HG03442 (cell line): Measurements from ENCODE around the gene SPOCK1.
A peak's percentile ranks its signal among the peaks of the same experiment; 100 is the strongest.

ENCODE experiments used
- ATAC-seq: cut with Tn5 transposase; IDR thresholded peaks from one replicate; pipeline ENCODE4 v1.9.1; 2021; ENCODE audit warnings: mild to moderate bottlenecking, moderate library complexity; ENCODE audit not compliant: unreplicated experiment

The SPOCK1 gene

GRCh38 chr5:137333928-137334327 lies 165.2 kb downstream of the SPOCK1 start:
- no peak for ATAC-seq

GRCh38 chr5:137333475-137333874 lies 165.7 kb downstream of the SPOCK1 start:
- no peak for ATAC-seq

GRCh38 chr5:137332296-137332695 lies 166.8 kb downstream of the SPOCK1 start:
- ATAC-seq, result no peak

GRCh38 chr5:137329586-137330296 lies 169.4 kb downstream of the SPOCK1 start:
- no peak for ATAC-seq

- no peak for ATAC-seq
These were observed 170.1 kb downstream of the SPOCK1 start for GRCh38 chr5:137328991-137329390.

GRCh38 chr5:137328463-137328862 lies 170.7 kb downstream of the SPOCK1 start:
- no peak for ATAC-seq

- ATAC-seq, result no peak
These were observed 173.4 kb downstream of the SPOCK1 start for GRCh38 chr5:137325721-137326120.

GRCh38 chr5:137320056-137321045 lies 178.8 kb downstream of the SPOCK1 start:
- peak; percentile 50 for ATAC-seq

- no peak for ATAC-seq
These were observed 181.1 kb downstream of the SPOCK1 start for GRCh38 chr5:137318027-137318426.

- no peak for ATAC-seq
These were observed 182.8 kb downstream of the SPOCK1 start for GRCh38 chr5:137316346-137316736.

GRCh38 chr5:137315534-137316345 lies 183.4 kb downstream of the SPOCK1 start:
- no peak for ATAC-seq

GRCh38 chr5:137315109-137315508 lies 184.0 kb downstream of the SPOCK1 start:
- no peak for ATAC-seq

- ATAC-seq, result no peak
These were observed 185.5 kb downstream of the SPOCK1 start for GRCh38 chr5:137313526-137314175.

GRCh38 chr5:137312011-137312410 lies 187.1 kb downstream of the SPOCK1 start:
- ATAC-seq, result no peak

- no peak for ATAC-seq
These were observed 188.9 kb downstream of the SPOCK1 start for GRCh38 chr5:137310051-137310730.

- no peak for ATAC-seq
These were observed 189.8 kb downstream of the SPOCK1 start for GRCh38 chr5:137309290-137309689.

GRCh38 chr5:137308311-137308710 lies 190.8 kb downstream of the SPOCK1 start:
- ATAC-seq, result no peak

- no peak for ATAC-seq
These were observed 192.2 kb downstream of the SPOCK1 start for GRCh38 chr5:137306903-137307302.

GRCh38 chr5:137305971-137306602 lies 193.0 kb downstream of the SPOCK1 start:
- ATAC-seq, result no peak
